Measurements from ENCODE around the gene ZNF580. TPM values are rescaled to one million over a fixed set of nuclear protein-coding genes. Genes with fewer than 3 reads are reported as not detected.

Gene ZNF580
- total RNA-seq, 4 donors from 2014 or later: 8.8 to 19.1 (median 12.9) TPM

DNA sequence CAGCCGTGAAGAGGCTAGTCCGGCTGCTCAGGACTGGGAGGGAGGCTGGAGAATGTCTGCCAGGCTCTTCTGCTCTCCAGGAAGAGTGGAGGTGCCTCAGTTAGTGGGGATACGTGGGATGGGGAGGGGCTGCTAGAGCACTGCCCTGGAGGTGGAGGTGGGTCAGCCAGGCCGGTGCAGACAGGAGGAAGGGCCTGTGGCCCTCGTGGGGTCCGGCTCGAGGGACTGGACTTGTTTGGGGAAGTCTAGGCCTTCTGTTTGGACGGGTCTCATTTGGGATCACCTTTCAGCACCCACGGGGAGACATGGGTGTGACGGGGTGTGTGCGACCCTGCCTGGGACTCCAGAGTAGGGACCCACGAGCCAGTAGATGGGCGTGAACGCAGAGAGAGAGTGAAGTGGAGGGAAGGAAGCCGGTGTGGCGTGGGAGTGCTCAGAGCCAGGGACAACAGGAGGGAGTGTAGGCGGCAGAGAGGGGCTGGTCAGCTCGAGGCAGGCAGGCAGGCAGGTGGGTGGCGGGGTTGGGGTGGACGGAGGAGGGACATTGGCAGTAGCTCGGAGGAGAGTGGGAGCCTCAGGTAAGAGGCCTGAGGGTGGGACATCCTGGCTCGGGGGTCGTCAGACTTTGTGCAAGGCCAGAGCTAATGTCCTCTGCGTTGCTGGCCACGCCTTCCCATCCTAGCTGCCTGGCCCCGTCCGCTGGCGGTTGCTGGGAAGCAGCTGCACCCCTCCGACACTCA lies 45.7 kb downstream of the ZNF580 start:
- TF ChIP-seq, protein P1, sequence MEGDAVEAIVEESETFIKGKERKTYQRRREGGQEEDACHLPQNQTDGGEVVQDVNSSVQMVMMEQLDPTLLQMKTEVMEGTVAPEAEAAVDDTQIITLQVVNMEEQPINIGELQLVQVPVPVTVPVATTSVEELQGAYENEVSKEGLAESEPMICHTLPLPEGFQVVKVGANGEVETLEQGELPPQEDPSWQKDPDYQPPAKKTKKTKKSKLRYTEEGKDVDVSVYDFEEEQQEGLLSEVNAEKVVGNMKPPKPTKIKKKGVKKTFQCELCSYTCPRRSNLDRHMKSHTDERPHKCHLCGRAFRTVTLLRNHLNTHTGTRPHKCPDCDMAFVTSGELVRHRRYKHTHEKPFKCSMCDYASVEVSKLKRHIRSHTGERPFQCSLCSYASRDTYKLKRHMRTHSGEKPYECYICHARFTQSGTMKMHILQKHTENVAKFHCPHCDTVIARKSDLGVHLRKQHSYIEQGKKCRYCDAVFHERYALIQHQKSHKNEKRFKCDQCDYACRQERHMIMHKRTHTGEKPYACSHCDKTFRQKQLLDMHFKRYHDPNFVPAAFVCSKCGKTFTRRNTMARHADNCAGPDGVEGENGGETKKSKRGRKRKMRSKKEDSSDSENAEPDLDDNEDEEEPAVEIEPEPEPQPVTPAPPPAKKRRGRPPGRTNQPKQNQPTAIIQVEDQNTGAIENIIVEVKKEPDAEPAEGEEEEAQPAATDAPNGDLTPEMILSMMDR (IDR thresholded peaks at IDR 0.05): no peak
- no peak for TF ChIP-seq POLR2A (IDR thresholded peaks at IDR 0.05)
- Histone ChIP-seq H3K4me3 (no peak overlapping the region), H3K36me3 (peaks cover 44 to 99% (median 55%) of the 10 kb centered on the region in 3 donors), H3K4me1 (peaks cover 0 to 30% (median 0%) of the 10 kb centered on the region in 3 donors), H3K27me3 (no peaks in the 10 kb centered on the region), H3K27ac (no peak overlapping the region), H3K9me3 (no peaks in the 10 kb centered on the region)
- WGBS, 2 donors: 84 to 87% methylated on average over 23 to 26 of the region's 29 CpGs
- no peak for DNase-seq
- intact Hi-C loops (cut with DNase I): no loop called here

DNA sequence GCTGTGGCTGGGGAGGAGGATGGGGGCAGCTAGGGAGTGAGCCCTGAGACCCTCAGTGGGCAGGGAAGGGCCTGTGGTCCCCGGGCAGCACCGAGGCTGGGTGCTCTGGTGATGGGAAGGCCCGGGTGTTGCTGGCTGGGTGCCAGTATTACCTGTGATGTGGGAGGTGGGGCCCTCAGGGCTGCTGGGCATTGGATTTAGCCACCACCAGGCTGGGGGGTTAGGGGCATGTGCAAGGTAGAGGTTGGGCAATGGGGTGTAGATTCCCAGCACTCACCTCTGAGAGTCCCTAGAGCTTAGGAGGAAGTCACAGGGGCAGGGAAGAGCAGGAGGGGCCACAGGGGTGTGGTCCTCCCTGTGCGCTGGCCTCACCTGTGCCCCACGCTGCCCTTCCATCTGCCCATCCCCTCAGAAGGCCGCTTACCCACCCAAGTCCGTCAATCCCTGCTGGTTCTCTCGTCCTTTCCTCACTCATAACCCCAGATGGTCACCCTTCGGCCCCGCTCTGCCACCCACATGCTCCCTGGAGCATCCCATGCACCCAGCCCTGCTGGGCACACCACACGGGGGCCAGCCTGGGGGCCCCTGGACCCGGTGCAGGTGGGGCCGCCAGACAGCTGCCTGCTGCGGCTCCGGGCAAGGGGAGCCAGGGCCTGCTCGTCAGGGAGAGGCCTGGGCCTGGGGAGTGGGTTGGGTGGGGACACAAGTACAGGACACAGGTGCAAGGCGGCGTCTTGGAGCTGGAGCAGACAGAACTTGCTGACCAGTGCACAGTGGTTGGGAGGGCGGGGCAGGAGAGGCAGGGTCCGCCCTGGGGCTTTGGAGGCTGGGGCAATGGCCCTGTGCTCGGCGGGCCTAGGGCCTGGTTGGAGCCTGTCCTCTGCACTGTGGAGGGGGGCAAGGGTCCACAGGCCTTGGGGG lies 46.7 kb downstream of the ZNF580 start:
- WGBS, 2 donors: 95 to 100% methylated on average over 6 to 7 of the region's 22 CpGs
- H3K9me3 ChIP-seq: no peaks in the 10 kb centered on the region
- TF ChIP-seq, protein P1 (IDR thresholded peaks at IDR 0.05): no peak
- TF ChIP-seq POLR2A (IDR thresholded peaks at IDR 0.05): no peak
- intact Hi-C loops (cut with DNase I): no loop called here
- DNase-seq: no peak
- H3K4me3 ChIP-seq: no peak overlapping the region
- no peaks in the 10 kb centered on the region for H3K27me3 ChIP-seq
- peaks cover 55 to 99% (median 59%) of the 10 kb centered on the region in 3 donors for H3K36me3 ChIP-seq
- peaks cover 0 to 30% (median 0%) of the 10 kb centered on the region in 3 donors for H3K4me1 ChIP-seq
- H3K27ac ChIP-seq: no peak overlapping the region

DNA sequence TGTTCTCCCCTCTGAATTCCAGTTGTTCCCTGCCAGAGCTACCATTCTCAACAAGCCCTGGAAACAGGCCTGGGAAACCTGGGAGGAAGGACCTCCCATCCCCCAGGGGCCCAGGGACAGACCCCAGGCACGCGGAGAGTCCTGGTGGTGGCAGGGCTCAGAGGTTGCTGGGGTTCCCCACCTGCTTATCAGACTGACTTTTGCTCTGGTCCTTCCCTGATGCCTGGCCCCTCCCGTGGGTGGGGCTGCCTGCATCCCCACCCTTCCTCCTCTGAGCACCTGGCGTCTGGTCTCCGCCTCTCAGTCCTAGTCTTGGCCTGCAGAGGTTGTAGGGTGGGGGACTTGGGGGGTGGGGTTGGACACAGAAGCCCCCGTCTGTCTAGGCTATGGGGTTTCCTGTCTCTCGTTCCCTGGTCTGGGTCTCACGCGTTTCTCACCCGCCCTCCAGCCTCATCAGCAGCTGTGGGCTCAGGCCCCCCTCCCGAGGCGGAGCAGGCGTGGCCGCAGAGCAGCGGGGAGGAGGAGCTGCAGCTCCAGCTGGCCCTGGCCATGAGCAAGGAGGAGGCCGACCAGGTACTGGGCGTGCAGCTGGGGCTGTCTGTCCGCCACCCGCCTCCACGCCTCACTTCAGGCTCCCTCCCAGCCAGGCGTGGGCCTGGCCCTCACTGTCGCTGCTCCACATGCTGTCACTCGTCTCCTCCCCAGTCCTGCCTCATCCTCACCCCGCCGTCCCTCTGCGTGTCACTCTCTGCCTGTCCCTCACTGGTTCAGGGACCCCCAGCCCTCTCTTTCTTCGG lies 47.8 kb downstream of the ZNF580 start:
- no peak for TF ChIP-seq POLR2A (IDR thresholded peaks at IDR 0.05)
- TF ChIP-seq, protein P1 (IDR thresholded peaks at IDR 0.05): no peak
- no peak overlapping the region for H3K27ac ChIP-seq
- no peaks in the 10 kb centered on the region for H3K9me3 ChIP-seq
- peaks cover 0 to 28% (median 0%) of the 10 kb centered on the region in 3 donors for H3K4me1 ChIP-seq
- DNase-seq: no peak
- WGBS, 2 donors: 73% methylated on average over 5 to 19 of the region's 27 CpGs
- no peak overlapping the region for H3K4me3 ChIP-seq
- H3K36me3 ChIP-seq: peaks cover 66 to 100% (median 66%) of the 10 kb centered on the region in 3 donors
- H3K27me3 ChIP-seq: no peaks in the 10 kb centered on the region
- intact Hi-C loops (cut with DNase I): no loop called here

DNA sequence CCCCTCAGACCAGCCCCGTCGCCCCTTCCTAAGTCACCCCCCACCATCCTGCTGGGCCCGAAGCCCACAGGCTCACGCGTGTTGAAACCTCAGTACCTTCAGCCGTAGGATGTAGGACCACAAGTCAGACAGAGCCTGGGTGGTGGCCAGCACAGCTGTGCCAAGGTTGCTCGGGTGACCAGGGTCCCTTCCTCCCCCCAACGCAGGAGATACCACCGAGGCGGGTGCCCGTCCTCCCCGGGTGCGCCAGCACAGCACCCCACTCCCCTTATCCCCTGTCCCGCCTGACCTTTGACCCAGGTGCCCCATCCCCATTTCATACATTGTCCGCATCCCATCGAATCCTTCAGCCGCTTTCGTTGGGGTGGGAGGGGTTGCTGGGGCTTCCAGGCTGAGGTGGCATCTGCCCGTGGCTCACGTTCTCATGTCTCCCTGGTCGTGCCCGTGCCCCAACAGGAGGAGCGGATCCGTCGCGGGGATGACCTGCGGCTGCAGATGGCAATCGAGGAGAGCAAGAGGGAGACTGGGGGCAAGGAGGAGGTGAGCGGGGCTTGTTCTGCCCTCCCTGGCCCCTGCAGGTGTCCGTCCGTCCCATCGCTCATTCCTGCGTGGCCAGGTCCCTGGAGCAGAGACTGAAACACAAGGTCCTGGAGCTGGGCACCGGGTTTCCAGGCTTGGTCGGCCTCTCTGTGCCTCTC lies 48.8 kb downstream of the ZNF580 start:
- H3K27ac ChIP-seq: no peak overlapping the region
- peaks cover 0 to 22% (median 0%) of the 10 kb centered on the region in 3 donors for H3K4me1 ChIP-seq
- intact Hi-C loops (cut with DNase I): no loop called here
- H3K27me3 ChIP-seq: no peaks in the 10 kb centered on the region
- no peak overlapping the region for H3K4me3 ChIP-seq
- whole genome bisulfite sequencing, 2 donors: 88 to 95% methylated on average over 13 to 16 of the region's 35 CpGs
- H3K9me3 ChIP-seq: no peaks in the 10 kb centered on the region
- peaks cover 69 to 100% (median 74%) of the 10 kb centered on the region in 3 donors for H3K36me3 ChIP-seq
- TF ChIP-seq, protein P1 (IDR thresholded peaks at IDR 0.05): no peak
- TF ChIP-seq POLR2A (IDR thresholded peaks at IDR 0.05): no peak
- DNase-seq: no peak

All from esophagus squamous epithelium (tissue), 5 donors.